GM23338 (cell line): ENCODE measurements around the gene EXOC1L. TPM values are rescaled to one million over a fixed set of nuclear protein-coding genes. Genes with fewer than 3 reads are reported as not detected.
A peak's percentile ranks its signal among the peaks of the same experiment; 100 is the strongest.

ENCODE experiments used
- ATAC-seq: fragments of 200-7000 bp; cut with Tn5 transposase; 3 replicates; pipeline ENCODE4 v1.9.1; 2020
- DNase-seq: peaks from one replicate; pipeline ENCODE4 v3.0.0-alpha.2; 2015; ENCODE audit warnings: low spot score
- H2AFZ ChIP-seq: fragments of 200-600 bp; sonication (generic); 2 replicates; pipeline ENCODE4 v1.8.0; 2016; ENCODE audit warnings: antibody characterized with exemption, mild to moderate bottlenecking, moderate library complexity
- H3F3A ChIP-seq: fragments of 200-600 bp; sonication (generic); replicated peaks from 2 replicates; pipeline ENCODE4 v1.8.0; 2017; ENCODE audit warnings: antibody characterized with exemption, mixed run types, low read depth
- H3K27ac ChIP-seq: fragments of 200-600 bp; sonication (generic); 2 replicates; pipeline ENCODE4 v1.6.1; 2016; ENCODE audit warnings: low read depth
- H3K27me3 ChIP-seq: fragments of 200-600 bp; sonication (generic); 2 replicates; pipeline ENCODE4 v1.8.0; 2016; ENCODE audit warnings: mild to moderate bottlenecking, mixed run types, moderate library complexity; ENCODE audit not compliant: insufficient read depth
- H3K36me3 ChIP-seq: fragments of 200-600 bp; sonication (generic); 2 replicates; pipeline ENCODE4 v1.8.0; 2016; ENCODE audit warnings: mild to moderate bottlenecking; ENCODE audit not compliant: insufficient read depth
- H3K4me1 ChIP-seq: fragments of 200-600 bp; sonication (generic); 2 replicates; pipeline ENCODE4 v1.8.0; 2016; ENCODE audit warnings: mild to moderate bottlenecking, moderate library complexity; ENCODE audit not compliant: insufficient read depth
- H3K4me2 ChIP-seq: fragments of 200-600 bp; sonication (generic); 2 replicates; pipeline ENCODE4 v1.7.1; 2017; ENCODE audit warnings: mixed run types
- H3K4me3 ChIP-seq: fragments of 200-600 bp; sonication (generic); 2 replicates; pipeline ENCODE4 v1.6.1; 2016; ENCODE audit warnings: mixed run types
- H3K79me2 ChIP-seq: fragments of 200-600 bp; sonication (generic); replicated peaks from 2 replicates; pipeline ENCODE4 v1.8.0; 2017; ENCODE audit warnings: mild to moderate bottlenecking; ENCODE audit not compliant: insufficient read depth
- H3K9me2 ChIP-seq: fragments of 200-600 bp; sonication (generic); 2 replicates; pipeline ENCODE4 v1.8.0; 2017; ENCODE audit not compliant: insufficient read depth
- H4K20me1 ChIP-seq: fragments of 200-600 bp; sonication (generic); replicated peaks from 2 replicates; pipeline ENCODE4 v1.8.0; 2017; ENCODE audit warnings: mild to moderate bottlenecking; ENCODE audit not compliant: insufficient read depth
- H3K27ac Mint-ChIP-seq: 2 replicates; pipeline ENCODE4 v1.8.0; 2020; ENCODE audit warnings: inconsistent platforms, mild to moderate bottlenecking, moderate library complexity, mixed read lengths
- H3K27me3 Mint-ChIP-seq: 3 replicates; pipeline ENCODE4 v1.8.0; 2022; ENCODE audit warnings: low read depth, mild to moderate bottlenecking, moderate library complexity, mixed read lengths, inconsistent platforms; ENCODE audit not compliant: insufficient read depth, poor library complexity
- H3K36me3 Mint-ChIP-seq: 3 replicates; pipeline ENCODE4 v1.8.0; 2021; ENCODE audit warnings: low read depth, mild to moderate bottlenecking, inconsistent platforms, moderate library complexity, mixed read lengths
- H3K4me1 Mint-ChIP-seq: 3 replicates; pipeline ENCODE4 v1.8.0; 2020; ENCODE audit warnings: mild to moderate bottlenecking, inconsistent platforms, mixed read lengths
- H3K4me3 Mint-ChIP-seq: 3 replicates; pipeline ENCODE4 v1.8.0; 2021; ENCODE audit warnings: moderate library complexity, mild to moderate bottlenecking, inconsistent platforms, mixed read lengths
- H3K9me3 Mint-ChIP-seq: 3 replicates; pipeline ENCODE4 v1.8.0; 2020; ENCODE audit warnings: moderate library complexity, mild to moderate bottlenecking, inconsistent platforms, mixed read lengths
- CREB1 ChIP-seq: fragments of 250-450 bp; sonication (Bioruptor Pico); IDR thresholded peaks from 2 replicates; pipeline ENCODE4 v1.5.0; 2020; ENCODE audit warnings: low read depth, mild to moderate bottlenecking, moderate library complexity
- EZH2 ChIP-seq: fragments of 200-600 bp; sonication (generic); IDR thresholded peaks from one replicate; pipeline ENCODE4 v1.8.0; 2017; ENCODE audit warnings: antibody characterized with exemption, mild to moderate bottlenecking, low read depth; ENCODE audit not compliant: unreplicated experiment
- EZH2phosphoT487 ChIP-seq: fragments of 200-600 bp; sonication (generic); IDR thresholded peaks from one replicate; pipeline ENCODE4 v1.8.1; 2018; ENCODE audit warnings: antibody characterized with exemption; ENCODE audit not compliant: unreplicated experiment
- JUNB ChIP-seq: IDR thresholded peaks from one replicate; pipeline ENCODE4 v1.6.1; 2016; ENCODE audit warnings: antibody characterized with exemption; ENCODE audit not compliant: unreplicated experiment
- NANOG ChIP-seq: IDR thresholded peaks from 2 replicates; pipeline ENCODE4 v1.6.1; 2016; ENCODE audit warnings: antibody characterized with exemption, borderline replicate concordance
- POLR2AphosphoS5 ChIP-seq: IDR thresholded peaks from 2 replicates; pipeline ENCODE4 v1.6.1; 2016; ENCODE audit warnings: antibody characterized with exemption, low read depth
- STAT1 ChIP-seq: IDR thresholded peaks from one replicate; pipeline ENCODE4 v1.6.1; 2016; ENCODE audit warnings: antibody characterized with exemption; ENCODE audit not compliant: unreplicated experiment
- ZNF114 ChIP-seq: fragments of 250-450 bp; sonication (Bioruptor Pico); IDR thresholded peaks from 2 replicates; pipeline ENCODE4 v1.5.0; 2020; ENCODE audit warnings: mild to moderate bottlenecking, moderate library complexity
- ZNF331 ChIP-seq: fragments of 250-450 bp; sonication (Bioruptor Pico); IDR thresholded peaks from 2 replicates; pipeline ENCODE4 v1.5.0; 2020; ENCODE audit warnings: low read depth, mild to moderate bottlenecking, moderate library complexity
- polyA plus RNA-seq: library from polyadenylated mRNA; unstranded; fragments of >200 nt; fragmentation: Nextera tagmentation; extraction: Ambion mirVana; gene quantifications from 2 replicates; pipeline ENCODE4 v1.2.1, GENCODE V29; 2016
- total RNA-seq: library from RNA; depleted of rRNA; stranded (reverse); fragments of >200 nt; shearing (Covaris generic); gene quantifications from 2 replicates; pipeline ENCODE4 v1.2.3, GENCODE V29; 2014
- TF ChIP-seq, protein P1 (sequence below): IDR thresholded peaks from one replicate; pipeline ENCODE4 v1.6.1; 2018; ENCODE audit warnings: antibody characterized with exemption; ENCODE audit not compliant: unreplicated experiment
- TF ChIP-seq, protein P2 (sequence below): fragments of 250-450 bp; sonication (Bioruptor Pico); IDR thresholded peaks from 2 replicates; pipeline ENCODE4 v1.5.0; 2020; ENCODE audit warnings: mild to moderate bottlenecking, moderate library complexity
- TF ChIP-seq, protein P3 (sequence below): IDR thresholded peaks from 2 replicates; pipeline ENCODE4 v1.6.1; 2016; ENCODE audit warnings: antibody characterized with exemption
- TF ChIP-seq, protein P4 (sequence below), 2 experiments: fragments of 200-600 bp in 1 of 2; sonication (generic) in 1 of 2; conservative IDR thresholded peaks; 2 replicates each; pipeline versions ENCODE4 v1.5.1 to v1.6.1; 2016 to 2017; ENCODE audit warnings: antibody characterized with exemption in 2 of 2, low read depth in 2 of 2, mild to moderate bottlenecking in 2 of 2, moderate library complexity in 1 of 2

EXOC1L gene
- total and polyA plus RNA-seq, 2 experiments from 2014 or later: not detected

DNA sequence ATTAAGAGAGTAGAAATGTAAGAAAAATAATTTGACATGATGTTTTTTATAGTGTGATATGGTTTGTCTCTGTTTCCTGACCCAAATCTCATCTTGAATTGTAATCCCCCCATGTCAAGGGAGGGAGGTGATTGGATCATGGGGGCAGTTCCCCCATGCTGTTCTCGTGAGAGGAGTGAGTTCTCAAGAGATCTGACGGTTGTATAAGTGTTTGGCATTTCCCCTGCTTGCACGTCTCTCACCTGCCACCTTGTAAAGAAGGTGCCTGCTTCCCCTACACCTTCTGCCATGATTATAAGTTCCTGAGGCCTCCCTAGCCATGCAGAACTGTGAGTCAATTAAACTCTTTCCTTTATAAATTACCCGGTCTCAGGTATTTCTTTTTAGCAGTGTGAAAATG is 34.8 kb upstream of the EXOC1L start:
- H3K4me3 ChIP-seq: no peak overlapping the region
- no peaks in the 10 kb centered on the region for H3K36me3 ChIP-seq
- Mint-ChIP-seq H3K4me3 (no peak overlapping the region), H3K4me1 (no peaks in the 10 kb centered on the region), H3K36me3 (no peaks in the 10 kb centered on the region), H3K27ac (no peak overlapping the region), H3K27me3 (no peaks in the 10 kb centered on the region), H3K9me3 (no peaks in the 10 kb centered on the region)
- no peak for ATAC-seq
- no peaks in the 10 kb centered on the region for H3F3A ChIP-seq
- no peaks in the 10 kb centered on the region for H3K9me2 ChIP-seq
- H2AFZ ChIP-seq: no peak overlapping the region
- H4K20me1 ChIP-seq: no peaks in the 10 kb centered on the region
- no peaks in the 10 kb centered on the region for H3K27me3 ChIP-seq
- H3K4me2 ChIP-seq: no peak overlapping the region
- H3K4me1 ChIP-seq: no peaks in the 10 kb centered on the region
- no peak overlapping the region for H3K27ac ChIP-seq
- no peaks in the 10 kb centered on the region for H3K79me2 ChIP-seq
- TF ChIP-seq JUNB (no peak), EZH2phosphoT487 (no peak), EZH2 (no peak), NANOG (no peak), STAT1 (no peak), ZNF114 (CRISPR knock-in tag) (no peak), CREB1 (CRISPR knock-in tag) (no peak), POLR2AphosphoS5 (no peak), ZNF331 (CRISPR knock-in tag) (no peak)
- TF ChIP-seq, protein P1, sequence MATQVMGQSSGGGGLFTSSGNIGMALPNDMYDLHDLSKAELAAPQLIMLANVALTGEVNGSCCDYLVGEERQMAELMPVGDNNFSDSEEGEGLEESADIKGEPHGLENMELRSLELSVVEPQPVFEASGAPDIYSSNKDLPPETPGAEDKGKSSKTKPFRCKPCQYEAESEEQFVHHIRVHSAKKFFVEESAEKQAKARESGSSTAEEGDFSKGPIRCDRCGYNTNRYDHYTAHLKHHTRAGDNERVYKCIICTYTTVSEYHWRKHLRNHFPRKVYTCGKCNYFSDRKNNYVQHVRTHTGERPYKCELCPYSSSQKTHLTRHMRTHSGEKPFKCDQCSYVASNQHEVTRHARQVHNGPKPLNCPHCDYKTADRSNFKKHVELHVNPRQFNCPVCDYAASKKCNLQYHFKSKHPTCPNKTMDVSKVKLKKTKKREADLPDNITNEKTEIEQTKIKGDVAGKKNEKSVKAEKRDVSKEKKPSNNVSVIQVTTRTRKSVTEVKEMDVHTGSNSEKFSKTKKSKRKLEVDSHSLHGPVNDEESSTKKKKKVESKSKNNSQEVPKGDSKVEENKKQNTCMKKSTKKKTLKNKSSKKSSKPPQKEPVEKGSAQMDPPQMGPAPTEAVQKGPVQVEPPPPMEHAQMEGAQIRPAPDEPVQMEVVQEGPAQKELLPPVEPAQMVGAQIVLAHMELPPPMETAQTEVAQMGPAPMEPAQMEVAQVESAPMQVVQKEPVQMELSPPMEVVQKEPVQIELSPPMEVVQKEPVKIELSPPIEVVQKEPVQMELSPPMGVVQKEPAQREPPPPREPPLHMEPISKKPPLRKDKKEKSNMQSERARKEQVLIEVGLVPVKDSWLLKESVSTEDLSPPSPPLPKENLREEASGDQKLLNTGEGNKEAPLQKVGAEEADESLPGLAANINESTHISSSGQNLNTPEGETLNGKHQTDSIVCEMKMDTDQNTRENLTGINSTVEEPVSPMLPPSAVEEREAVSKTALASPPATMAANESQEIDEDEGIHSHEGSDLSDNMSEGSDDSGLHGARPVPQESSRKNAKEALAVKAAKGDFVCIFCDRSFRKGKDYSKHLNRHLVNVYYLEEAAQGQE: no peak
- TF ChIP-seq, protein P2, sequence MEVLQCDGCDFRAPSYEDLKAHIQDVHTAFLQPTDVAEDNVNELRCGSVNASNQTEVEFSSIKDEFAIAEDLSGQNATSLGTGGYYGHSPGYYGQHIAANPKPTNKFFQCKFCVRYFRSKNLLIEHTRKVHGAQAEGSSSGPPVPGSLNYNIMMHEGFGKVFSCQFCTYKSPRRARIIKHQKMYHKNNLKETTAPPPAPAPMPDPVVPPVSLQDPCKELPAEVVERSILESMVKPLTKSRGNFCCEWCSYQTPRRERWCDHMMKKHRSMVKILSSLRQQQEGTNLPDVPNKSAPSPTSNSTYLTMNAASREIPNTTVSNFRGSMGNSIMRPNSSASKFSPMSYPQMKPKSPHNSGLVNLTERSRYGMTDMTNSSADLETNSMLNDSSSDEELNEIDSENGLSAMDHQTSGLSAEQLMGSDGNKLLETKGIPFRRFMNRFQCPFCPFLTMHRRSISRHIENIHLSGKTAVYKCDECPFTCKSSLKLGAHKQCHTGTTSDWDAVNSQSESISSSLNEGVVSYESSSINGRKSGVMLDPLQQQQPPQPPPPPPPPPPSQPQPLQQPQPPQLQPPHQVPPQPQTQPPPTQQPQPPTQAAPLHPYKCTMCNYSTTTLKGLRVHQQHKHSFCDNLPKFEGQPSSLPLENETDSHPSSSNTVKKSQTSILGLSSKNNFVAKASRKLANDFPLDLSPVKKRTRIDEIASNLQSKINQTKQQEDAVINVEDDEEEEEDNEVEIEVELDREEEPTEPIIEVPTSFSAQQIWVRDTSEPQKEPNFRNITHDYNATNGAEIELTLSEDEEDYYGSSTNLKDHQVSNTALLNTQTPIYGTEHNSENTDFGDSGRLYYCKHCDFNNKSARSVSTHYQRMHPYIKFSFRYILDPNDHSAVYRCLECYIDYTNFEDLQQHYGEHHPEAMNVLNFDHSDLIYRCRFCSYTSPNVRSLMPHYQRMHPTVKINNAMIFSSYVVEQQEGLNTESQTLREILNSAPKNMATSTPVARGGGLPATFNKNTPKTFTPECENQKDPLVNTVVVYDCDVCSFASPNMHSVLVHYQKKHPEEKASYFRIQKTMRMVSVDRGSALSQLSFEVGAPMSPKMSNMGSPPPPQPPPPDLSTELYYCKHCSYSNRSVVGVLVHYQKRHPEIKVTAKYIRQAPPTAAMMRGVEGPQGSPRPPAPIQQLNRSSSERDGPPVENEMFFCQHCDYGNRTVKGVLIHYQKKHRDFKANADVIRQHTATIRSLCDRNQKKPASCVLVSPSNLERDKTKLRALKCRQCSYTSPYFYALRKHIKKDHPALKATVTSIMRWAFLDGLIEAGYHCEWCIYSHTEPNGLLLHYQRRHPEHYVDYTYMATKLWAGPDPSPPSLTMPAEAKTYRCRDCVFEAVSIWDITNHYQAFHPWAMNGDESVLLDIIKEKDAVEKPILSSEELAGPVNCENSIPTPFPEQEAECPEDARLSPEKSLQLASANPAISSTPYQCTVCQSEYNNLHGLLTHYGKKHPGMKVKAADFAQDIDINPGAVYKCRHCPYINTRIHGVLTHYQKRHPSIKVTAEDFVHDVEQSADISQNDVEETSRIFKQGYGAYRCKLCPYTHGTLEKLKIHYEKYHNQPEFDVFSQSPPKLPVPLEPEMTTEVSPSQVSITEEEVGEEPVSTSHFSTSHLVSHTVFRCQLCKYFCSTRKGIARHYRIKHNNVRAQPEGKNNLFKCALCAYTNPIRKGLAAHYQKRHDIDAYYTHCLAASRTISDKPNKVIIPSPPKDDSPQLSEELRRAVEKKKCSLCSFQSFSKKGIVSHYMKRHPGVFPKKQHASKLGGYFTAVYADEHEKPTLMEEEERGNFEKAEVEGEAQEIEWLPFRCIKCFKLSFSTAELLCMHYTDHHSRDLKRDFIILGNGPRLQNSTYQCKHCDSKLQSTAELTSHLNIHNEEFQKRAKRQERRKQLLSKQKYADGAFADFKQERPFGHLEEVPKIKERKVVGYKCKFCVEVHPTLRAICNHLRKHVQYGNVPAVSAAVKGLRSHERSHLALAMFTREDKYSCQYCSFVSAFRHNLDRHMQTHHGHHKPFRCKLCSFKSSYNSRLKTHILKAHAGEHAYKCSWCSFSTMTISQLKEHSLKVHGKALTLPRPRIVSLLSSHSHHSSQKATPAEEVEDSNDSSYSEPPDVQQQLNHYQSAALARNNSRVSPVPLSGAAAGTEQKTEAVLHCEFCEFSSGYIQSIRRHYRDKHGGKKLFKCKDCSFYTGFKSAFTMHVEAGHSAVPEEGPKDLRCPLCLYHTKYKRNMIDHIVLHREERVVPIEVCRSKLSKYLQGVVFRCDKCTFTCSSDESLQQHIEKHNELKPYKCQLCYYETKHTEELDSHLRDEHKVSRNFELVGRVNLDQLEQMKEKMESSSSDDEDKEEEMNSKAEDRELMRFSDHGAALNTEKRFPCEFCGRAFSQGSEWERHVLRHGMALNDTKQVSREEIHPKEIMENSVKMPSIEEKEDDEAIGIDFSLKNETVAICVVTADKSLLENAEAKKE (CRISPR knock-in tag): no peak
- TF ChIP-seq, protein P3, sequence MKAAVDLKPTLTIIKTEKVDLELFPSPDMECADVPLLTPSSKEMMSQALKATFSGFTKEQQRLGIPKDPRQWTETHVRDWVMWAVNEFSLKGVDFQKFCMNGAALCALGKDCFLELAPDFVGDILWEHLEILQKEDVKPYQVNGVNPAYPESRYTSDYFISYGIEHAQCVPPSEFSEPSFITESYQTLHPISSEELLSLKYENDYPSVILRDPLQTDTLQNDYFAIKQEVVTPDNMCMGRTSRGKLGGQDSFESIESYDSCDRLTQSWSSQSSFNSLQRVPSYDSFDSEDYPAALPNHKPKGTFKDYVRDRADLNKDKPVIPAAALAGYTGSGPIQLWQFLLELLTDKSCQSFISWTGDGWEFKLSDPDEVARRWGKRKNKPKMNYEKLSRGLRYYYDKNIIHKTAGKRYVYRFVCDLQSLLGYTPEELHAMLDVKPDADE: no peak
- TF ChIP-seq, protein P4, sequence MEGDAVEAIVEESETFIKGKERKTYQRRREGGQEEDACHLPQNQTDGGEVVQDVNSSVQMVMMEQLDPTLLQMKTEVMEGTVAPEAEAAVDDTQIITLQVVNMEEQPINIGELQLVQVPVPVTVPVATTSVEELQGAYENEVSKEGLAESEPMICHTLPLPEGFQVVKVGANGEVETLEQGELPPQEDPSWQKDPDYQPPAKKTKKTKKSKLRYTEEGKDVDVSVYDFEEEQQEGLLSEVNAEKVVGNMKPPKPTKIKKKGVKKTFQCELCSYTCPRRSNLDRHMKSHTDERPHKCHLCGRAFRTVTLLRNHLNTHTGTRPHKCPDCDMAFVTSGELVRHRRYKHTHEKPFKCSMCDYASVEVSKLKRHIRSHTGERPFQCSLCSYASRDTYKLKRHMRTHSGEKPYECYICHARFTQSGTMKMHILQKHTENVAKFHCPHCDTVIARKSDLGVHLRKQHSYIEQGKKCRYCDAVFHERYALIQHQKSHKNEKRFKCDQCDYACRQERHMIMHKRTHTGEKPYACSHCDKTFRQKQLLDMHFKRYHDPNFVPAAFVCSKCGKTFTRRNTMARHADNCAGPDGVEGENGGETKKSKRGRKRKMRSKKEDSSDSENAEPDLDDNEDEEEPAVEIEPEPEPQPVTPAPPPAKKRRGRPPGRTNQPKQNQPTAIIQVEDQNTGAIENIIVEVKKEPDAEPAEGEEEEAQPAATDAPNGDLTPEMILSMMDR (conservative IDR thresholded peaks at IDR 0.05; ENCODE audit: low read depth in 2 of 2): no peak
- DNase-seq: peak; percentile 4
